HG03520 (cell line): ENCODE data around the gene GSPT2.
"Not testable (repeated sequence)": the region's sequence is repeated elsewhere in the genome, so short reads cannot be mapped to it uniquely, and the experiment has no call there.

Experiments
- ATAC-seq: cut with Tn5 transposase; IDR thresholded peaks from one replicate; pipeline ENCODE4 v1.9.1; 2021; ENCODE audit warnings: mild to moderate bottlenecking, moderate library complexity; ENCODE audit not compliant: unreplicated experiment

GSPT2 gene

GRCh38 chrX:51743179-51743957, at the start of gene GSPT2:
GSPT2 (plus strand) TSS chrX:51743442; CDS start chrX:51743627, 185 bp downstream.
- peak; percentile 92 for ATAC-seq

- ATAC-seq, result no peak
Measured at GRCh38 chrX:51694254-51694653, 49.0 kb upstream of the GSPT2 start.

- no peak for ATAC-seq
Measured at GRCh38 chrX:51697397-51697796, 45.8 kb upstream of the GSPT2 start.

GRCh38 chrX:51710277-51711164, 32.7 kb upstream of the GSPT2 start, which contains the start of gene CENPVL1:
CENPVL1 (plus strand) TSS chrX:51710512; CDS start chrX:51710512, 0 bp downstream.
- not testable (repeated sequence) for ATAC-seq

- not testable (repeated sequence) for ATAC-seq
Measured at GRCh38 chrX:51712943-51713647, 30.1 kb upstream of the GSPT2 start.

- ATAC-seq, result no peak
Measured at GRCh38 chrX:51728202-51728601, 15.0 kb upstream of the GSPT2 start.

GRCh38 chrX:51737091-51737490, 6.2 kb upstream of the GSPT2 start:
- no peak for ATAC-seq

- no peak for ATAC-seq
Measured at GRCh38 chrX:51742586-51742985, 656 bp upstream of the GSPT2 start.

GRCh38 chrX:51747671-51748070, 4.4 kb downstream of the GSPT2 start:
- ATAC-seq, result no peak

GRCh38 chrX:51759055-51759839, 16.0 kb downstream of the GSPT2 start:
- ATAC-seq, result no peak

GRCh38 chrX:51760657-51761056, 17.4 kb downstream of the GSPT2 start:
- no peak for ATAC-seq

- no peak for ATAC-seq
Measured at GRCh38 chrX:51766546-51766945, 23.3 kb downstream of the GSPT2 start.

- no peak for ATAC-seq
Measured at GRCh38 chrX:51776851-51777250, 33.6 kb downstream of the GSPT2 start.

- no peak for ATAC-seq
Measured at GRCh38 chrX:51779306-51779705, 36.1 kb downstream of the GSPT2 start.

GRCh38 chrX:51795136-51795535, 51.9 kb downstream of the GSPT2 start:
- ATAC-seq, result no peak
